ENCODE data around the gene CNOT3.

CNOT3 gene

GRCh38 chr19:54191811-54192453 lies 54.4 kb downstream of the CNOT3 start:
- peak; percentile 13; the same call in 1 of the 2 replicates for TF ChIP-seq ZBTB7A (IDR thresholded peaks at IDR 0.05; ENCODE audit: low read depth)
- TF ChIP-seq NFIC (IDR thresholded peaks at IDR 0.05), result no peak
- TF ChIP-seq EGR1 (IDR thresholded peaks at IDR 0.05), result no peak

- no peak for TF ChIP-seq TAF1 (IDR thresholded peaks at IDR 0.05; ENCODE audit: low read depth)
These were observed 55.4 kb downstream of the CNOT3 start for GRCh38 chr19:54193011-54193410.

DNA sequence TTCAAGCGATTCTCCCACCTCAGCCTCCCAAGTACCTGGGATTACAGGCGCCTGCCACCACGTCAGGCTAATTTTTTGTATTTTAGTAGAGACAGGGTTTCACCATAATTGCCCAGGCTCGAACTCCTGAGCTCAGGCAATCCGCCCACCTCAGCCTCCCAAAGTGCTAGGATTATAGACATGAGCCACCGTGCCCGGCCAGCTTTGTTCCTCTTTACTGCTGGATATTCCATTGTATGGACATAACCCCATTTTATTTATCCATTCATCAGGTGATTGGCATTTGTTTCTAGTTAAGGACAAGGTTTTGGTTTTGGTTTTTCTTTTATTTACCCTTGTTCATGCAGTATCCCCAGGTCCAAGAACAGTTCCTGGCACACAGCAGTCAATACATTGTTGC lies 59.0 kb downstream of the CNOT3 start:
- TF ChIP-seq USF1 (IDR thresholded peaks at IDR 0.05), result no peak
- no peak for TF ChIP-seq EP300 (IDR thresholded peaks at IDR 0.05; ENCODE audit: borderline replicate concordance)
- TF ChIP-seq YY1 (IDR thresholded peaks at IDR 0.05; ENCODE audit: low read depth), result no peak
- TF ChIP-seq CREB1 (IDR thresholded peaks at IDR 0.05; ENCODE audit: low read depth), result no peak
- no peak for TF ChIP-seq TCF12 (IDR thresholded peaks at IDR 0.05; ENCODE audit: low read depth)
- no peak for TF ChIP-seq TAF1 (IDR thresholded peaks at IDR 0.05; ENCODE audit: low read depth)
- TF ChIP-seq NFIC (IDR thresholded peaks at IDR 0.05), result no peak
- no peak for TF ChIP-seq FOXM1 (IDR thresholded peaks at IDR 0.05; ENCODE audit: borderline replicate concordance, low read depth)
- no peak for TF ChIP-seq RAD21 (IDR thresholded peaks at IDR 0.05; ENCODE audit: low read depth)
- no peak for TF ChIP-seq TEAD4 (IDR thresholded peaks at IDR 0.05)
- TF ChIP-seq, protein P1, sequence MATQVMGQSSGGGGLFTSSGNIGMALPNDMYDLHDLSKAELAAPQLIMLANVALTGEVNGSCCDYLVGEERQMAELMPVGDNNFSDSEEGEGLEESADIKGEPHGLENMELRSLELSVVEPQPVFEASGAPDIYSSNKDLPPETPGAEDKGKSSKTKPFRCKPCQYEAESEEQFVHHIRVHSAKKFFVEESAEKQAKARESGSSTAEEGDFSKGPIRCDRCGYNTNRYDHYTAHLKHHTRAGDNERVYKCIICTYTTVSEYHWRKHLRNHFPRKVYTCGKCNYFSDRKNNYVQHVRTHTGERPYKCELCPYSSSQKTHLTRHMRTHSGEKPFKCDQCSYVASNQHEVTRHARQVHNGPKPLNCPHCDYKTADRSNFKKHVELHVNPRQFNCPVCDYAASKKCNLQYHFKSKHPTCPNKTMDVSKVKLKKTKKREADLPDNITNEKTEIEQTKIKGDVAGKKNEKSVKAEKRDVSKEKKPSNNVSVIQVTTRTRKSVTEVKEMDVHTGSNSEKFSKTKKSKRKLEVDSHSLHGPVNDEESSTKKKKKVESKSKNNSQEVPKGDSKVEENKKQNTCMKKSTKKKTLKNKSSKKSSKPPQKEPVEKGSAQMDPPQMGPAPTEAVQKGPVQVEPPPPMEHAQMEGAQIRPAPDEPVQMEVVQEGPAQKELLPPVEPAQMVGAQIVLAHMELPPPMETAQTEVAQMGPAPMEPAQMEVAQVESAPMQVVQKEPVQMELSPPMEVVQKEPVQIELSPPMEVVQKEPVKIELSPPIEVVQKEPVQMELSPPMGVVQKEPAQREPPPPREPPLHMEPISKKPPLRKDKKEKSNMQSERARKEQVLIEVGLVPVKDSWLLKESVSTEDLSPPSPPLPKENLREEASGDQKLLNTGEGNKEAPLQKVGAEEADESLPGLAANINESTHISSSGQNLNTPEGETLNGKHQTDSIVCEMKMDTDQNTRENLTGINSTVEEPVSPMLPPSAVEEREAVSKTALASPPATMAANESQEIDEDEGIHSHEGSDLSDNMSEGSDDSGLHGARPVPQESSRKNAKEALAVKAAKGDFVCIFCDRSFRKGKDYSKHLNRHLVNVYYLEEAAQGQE (IDR thresholded peaks at IDR 0.05; ENCODE audit: low read depth), result no peak
- TF ChIP-seq EGR1 (IDR thresholded peaks at IDR 0.05), result no peak
- no peak for TF ChIP-seq ZBTB7A (IDR thresholded peaks at IDR 0.05; ENCODE audit: low read depth)
- no peak for TF ChIP-seq MAX (IDR thresholded peaks at IDR 0.05)
- TF ChIP-seq CEBPB (IDR thresholded peaks at IDR 0.05), result no peak

DNA sequence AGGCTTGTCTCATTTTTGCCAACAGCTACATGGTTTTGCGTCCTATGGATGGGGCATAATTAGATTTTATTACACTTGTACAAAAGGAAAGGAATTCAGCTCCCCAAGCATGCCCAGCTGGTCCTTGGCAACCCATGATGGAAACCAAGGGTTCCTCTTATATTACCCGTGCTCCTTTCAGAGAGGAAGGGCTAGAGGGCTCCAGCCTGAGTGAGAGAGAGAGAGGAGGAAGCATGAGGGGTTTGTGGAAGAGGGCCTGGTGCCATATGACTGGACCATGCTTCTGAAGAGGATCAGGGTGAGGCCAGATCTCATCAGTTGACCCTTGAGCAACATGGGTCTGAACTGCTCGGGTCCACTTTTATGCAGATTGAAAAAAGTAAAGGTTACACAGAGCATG lies 59.6 kb downstream of the CNOT3 start:
- no peak for TF ChIP-seq CEBPB (IDR thresholded peaks at IDR 0.05)
- no peak for TF ChIP-seq CREB1 (IDR thresholded peaks at IDR 0.05; ENCODE audit: low read depth)
- no peak for TF ChIP-seq EGR1 (IDR thresholded peaks at IDR 0.05)
- no peak for TF ChIP-seq TCF12 (IDR thresholded peaks at IDR 0.05; ENCODE audit: low read depth)
- no peak for TF ChIP-seq NFIC (IDR thresholded peaks at IDR 0.05)
- TF ChIP-seq ZBTB7A (IDR thresholded peaks at IDR 0.05; ENCODE audit: low read depth), result no peak
- TF ChIP-seq TEAD4 (IDR thresholded peaks at IDR 0.05), result no peak
- no peak for TF ChIP-seq FOXM1 (IDR thresholded peaks at IDR 0.05; ENCODE audit: borderline replicate concordance, low read depth)
- TF ChIP-seq TAF1 (IDR thresholded peaks at IDR 0.05; ENCODE audit: low read depth), result no peak
- TF ChIP-seq YY1 (IDR thresholded peaks at IDR 0.05; ENCODE audit: low read depth), result no peak
- TF ChIP-seq MAX (IDR thresholded peaks at IDR 0.05), result no peak
- no peak for TF ChIP-seq USF1 (IDR thresholded peaks at IDR 0.05)
- TF ChIP-seq, protein P1 (IDR thresholded peaks at IDR 0.05; ENCODE audit: low read depth), result no peak
- TF ChIP-seq EP300 (IDR thresholded peaks at IDR 0.05; ENCODE audit: borderline replicate concordance), result no peak
- TF ChIP-seq RAD21 (IDR thresholded peaks at IDR 0.05; ENCODE audit: low read depth), result no peak

GRCh38 chr19:54199401-54199800 lies 61.8 kb downstream of the CNOT3 start:
- no peak for TF ChIP-seq CREB1 (IDR thresholded peaks at IDR 0.05; ENCODE audit: low read depth)
- no peak for TF ChIP-seq TCF12 (IDR thresholded peaks at IDR 0.05; ENCODE audit: low read depth)
- no peak for TF ChIP-seq RAD21 (IDR thresholded peaks at IDR 0.05; ENCODE audit: low read depth)
- TF ChIP-seq TAF1 (IDR thresholded peaks at IDR 0.05; ENCODE audit: low read depth), result no peak
- no peak for TF ChIP-seq NFIC (IDR thresholded peaks at IDR 0.05)
- no peak for TF ChIP-seq USF1 (IDR thresholded peaks at IDR 0.05)
- no peak for TF ChIP-seq ZBTB7A (IDR thresholded peaks at IDR 0.05; ENCODE audit: low read depth)
- TF ChIP-seq CEBPB (IDR thresholded peaks at IDR 0.05), result no peak
- no peak for TF ChIP-seq YY1 (IDR thresholded peaks at IDR 0.05; ENCODE audit: low read depth)
- no peak for TF ChIP-seq TEAD4 (IDR thresholded peaks at IDR 0.05)
- TF ChIP-seq, protein P1 (IDR thresholded peaks at IDR 0.05; ENCODE audit: low read depth), result no peak
- no peak for TF ChIP-seq FOXM1 (IDR thresholded peaks at IDR 0.05; ENCODE audit: borderline replicate concordance, low read depth)
- no peak for TF ChIP-seq EP300 (IDR thresholded peaks at IDR 0.05; ENCODE audit: borderline replicate concordance)
- no peak for TF ChIP-seq EGR1 (IDR thresholded peaks at IDR 0.05)

All from Ishikawa (cell line).